Fibroblast of pulmonary artery (primary cell): ENCODE data around the gene NDFIP2.

Experiments used
- DNase-seq: peaks from one replicate; pipeline ENCODE4 v3.0.0-alpha.2; 2010; ENCODE audit warnings: low read depth
- H3K4me3 ChIP-seq: replicated peaks from 2 replicates; pipeline ENCODE4 v1.5.1; 2011; ENCODE audit warnings: low read depth, mild to moderate bottlenecking, control low read depth, low read length, moderate library complexity
- CTCF ChIP-seq: IDR thresholded peaks from 2 replicates; pipeline ENCODE4 v1.5.1; 2011; ENCODE audit warnings: mild to moderate bottlenecking, control low read depth, low read length, inconsistent platforms; ENCODE audit errors: missing control alignments

Gene NDFIP2

GRCh38 chr13:79457948-79458347, 23.0 kb upstream of the NDFIP2 start:
- no peak for TF ChIP-seq CTCF
- no peak overlapping the region for H3K4me3 ChIP-seq
- DNase-seq, result peak; percentile 86

- DNase-seq, result no peak
- no peak overlapping the region for H3K4me3 ChIP-seq
These were observed 22.5 kb upstream of the NDFIP2 start for GRCh38 chr13:79458436-79458835.

DNA sequence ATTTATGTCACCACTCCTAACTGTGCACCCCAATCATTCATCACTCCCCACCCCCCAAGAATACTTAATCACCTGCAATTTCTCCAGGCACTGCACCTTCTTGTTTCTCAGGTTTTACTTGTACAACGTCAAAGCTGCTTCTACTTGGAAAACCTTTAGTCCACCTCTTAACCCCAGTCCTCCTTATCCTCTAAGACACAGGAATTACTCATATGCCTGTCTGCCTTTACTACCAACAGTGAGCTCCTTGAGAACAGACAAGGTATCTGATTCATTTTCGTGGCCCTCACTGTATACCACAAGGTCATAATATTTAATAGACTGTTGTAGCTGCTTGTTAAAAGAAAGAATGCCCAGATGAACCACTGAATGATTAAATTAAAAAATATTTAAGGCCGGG, 21.0 kb upstream of the NDFIP2 start:
- H3K4me3 ChIP-seq, result no peak overlapping the region
- TF ChIP-seq CTCF, result no peak
- DNase-seq, result no peak

More at GRCh38 chr13:79458436-79458835, 22.5 kb upstream of the NDFIP2 start:
- TF ChIP-seq CTCF, result no peak

DNA sequence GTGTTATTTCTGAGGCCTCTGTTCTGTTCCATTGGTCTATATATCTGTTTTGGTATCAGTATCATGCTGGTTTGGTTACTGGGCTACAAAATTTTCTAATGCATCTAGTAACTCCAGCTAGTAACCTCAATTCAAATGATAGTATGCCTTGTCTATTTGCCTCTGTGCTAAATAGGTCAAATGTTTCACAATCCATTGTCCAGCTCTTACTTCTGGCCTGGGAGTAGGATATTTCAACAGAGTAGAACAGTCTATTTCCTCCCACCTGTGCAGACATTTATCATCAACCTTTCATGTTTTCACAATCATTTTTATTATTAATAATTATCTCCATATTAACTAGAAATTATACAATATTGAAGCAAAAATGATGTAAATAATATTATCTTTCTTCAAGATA, 18.1 kb upstream of the NDFIP2 start:
- H3K4me3 ChIP-seq, result no peak overlapping the region
- TF ChIP-seq CTCF, result no peak
- DNase-seq, result no peak

DNA sequence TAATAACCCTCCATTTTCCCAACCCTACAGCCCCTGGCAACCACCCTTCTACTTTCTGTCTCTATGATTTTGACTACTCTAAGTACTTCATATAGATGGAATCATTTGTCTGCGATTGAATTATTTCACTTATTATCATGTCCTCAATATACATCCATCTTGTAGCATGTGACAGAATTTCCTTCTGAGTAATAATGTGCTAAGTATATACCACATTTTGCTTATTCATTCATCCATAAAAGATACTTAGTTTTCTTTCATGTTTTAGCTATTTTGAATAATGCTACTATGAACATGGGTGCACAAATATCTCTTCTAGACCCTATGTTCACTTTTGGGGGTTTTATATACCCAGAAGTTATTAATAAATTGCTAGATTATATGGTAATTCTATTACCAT, 17.4 kb upstream of the NDFIP2 start:
- no peak for TF ChIP-seq CTCF
- H3K4me3 ChIP-seq, result no peak overlapping the region
- no peak for DNase-seq

GRCh38 chr13:79466872-79467271, 14.1 kb upstream of the NDFIP2 start:
- no peak for DNase-seq
- H3K4me3 ChIP-seq, result no peak overlapping the region
- TF ChIP-seq CTCF, result no peak

- DNase-seq, result no peak
- no peak overlapping the region for H3K4me3 ChIP-seq
- TF ChIP-seq CTCF, result no peak
These were observed 12.6 kb upstream of the NDFIP2 start for GRCh38 chr13:79468402-79468801.
